Measurements from ENCODE around the gene CNTNAP2.

CNTNAP2 gene

DNA sequence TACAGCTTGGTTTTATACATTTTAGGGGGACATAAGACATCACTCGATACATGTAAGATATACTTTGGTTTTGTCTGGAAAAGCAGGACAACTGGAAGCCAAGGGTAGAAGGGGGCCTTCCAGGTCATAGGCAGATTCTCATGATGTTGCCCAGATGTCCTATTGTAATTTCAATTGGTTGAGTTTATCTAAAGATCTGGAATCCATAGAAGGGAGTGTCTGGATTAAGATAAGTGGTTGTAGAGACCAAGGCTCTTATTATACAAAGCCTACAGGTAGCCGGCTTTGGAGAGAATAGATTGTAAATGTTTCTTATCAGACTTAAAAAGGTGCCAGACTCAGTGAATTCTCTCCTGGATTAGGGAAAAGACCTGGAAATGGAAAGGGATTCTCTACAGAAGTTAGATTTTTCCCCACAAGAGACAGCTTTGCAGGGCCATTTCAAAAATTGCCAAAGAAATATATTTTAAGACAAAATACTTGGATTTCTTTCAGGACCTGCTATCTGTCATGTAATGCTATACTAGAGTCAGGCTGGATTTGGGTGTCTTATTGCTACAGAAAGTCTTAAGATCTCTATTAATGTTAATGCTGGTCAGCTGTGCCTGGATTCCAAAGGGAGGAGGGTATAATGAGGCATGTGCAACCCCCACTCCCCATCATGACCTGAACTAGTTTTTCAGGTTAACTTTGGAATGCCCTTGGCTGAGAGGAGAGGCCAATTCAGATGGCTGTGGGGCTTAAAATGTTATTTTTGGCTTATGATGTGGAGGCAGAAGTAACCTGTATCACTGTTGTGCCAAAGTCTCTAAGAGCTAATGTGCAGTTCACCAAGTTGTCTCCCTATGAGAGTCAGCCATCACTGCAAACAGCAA is 1962.8 kb downstream of the CNTNAP2 start:
- no peak for DNase-seq

DNA sequence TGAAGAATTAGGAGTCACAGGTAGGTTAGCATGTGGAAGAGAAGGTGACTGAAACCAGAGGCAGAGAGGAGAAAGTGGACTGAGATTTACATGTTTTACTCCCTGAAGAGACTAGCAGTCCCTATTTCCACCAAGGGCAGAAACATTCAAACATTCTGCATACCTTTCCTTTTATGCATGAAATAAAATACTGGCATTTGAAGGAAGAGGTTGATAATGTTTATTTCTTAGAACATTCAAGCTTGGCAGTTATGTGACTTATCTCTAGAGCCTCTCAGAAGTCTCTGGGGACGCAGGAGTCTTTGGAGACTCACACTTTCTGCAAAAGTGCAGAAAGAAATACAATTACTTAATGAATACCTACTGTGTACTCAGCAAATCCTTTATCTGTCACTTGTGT is 1966.8 kb downstream of the CNTNAP2 start:
- no peak for DNase-seq

DNA sequence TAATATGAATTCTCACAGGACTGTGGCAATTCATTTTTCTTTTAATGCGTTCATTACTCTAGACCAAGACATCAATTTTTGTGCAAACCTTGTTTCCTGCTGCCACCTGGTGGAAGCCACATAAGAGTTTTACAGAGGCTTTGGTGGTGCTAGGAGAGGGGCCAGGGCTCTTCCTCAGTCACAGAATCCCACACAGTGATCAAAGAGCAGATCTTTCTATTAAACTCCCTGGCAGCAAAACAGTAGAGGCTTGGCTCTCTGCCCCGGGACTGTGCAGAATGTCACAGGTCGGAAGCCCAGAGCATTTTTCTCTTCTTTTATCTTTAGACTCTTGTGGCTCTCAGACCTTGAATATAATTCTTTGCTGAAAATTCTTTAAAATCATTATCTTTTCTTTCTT is 1967.5 kb downstream of the CNTNAP2 start:
- no peak for DNase-seq

DNA sequence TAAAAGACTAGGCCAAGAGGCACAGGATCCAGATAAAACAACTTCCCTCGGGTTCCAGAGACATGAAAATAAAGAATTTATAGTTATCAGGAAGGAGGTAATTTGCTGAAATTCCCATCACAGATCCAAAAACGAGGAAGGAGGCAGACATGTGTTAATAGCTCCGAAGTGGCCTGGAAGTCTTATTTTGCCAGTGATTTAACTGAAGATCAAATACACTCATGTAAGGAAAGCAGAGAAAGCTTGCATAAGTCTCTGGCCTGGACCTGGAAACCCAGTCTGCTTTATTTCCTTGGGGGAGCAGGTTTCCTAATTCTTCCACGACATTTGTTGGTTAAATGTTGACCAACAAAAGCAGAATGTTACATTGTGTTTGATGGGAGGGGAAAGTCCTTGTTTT is 1975.3 kb downstream of the CNTNAP2 start:
- no peak for DNase-seq

DNA sequence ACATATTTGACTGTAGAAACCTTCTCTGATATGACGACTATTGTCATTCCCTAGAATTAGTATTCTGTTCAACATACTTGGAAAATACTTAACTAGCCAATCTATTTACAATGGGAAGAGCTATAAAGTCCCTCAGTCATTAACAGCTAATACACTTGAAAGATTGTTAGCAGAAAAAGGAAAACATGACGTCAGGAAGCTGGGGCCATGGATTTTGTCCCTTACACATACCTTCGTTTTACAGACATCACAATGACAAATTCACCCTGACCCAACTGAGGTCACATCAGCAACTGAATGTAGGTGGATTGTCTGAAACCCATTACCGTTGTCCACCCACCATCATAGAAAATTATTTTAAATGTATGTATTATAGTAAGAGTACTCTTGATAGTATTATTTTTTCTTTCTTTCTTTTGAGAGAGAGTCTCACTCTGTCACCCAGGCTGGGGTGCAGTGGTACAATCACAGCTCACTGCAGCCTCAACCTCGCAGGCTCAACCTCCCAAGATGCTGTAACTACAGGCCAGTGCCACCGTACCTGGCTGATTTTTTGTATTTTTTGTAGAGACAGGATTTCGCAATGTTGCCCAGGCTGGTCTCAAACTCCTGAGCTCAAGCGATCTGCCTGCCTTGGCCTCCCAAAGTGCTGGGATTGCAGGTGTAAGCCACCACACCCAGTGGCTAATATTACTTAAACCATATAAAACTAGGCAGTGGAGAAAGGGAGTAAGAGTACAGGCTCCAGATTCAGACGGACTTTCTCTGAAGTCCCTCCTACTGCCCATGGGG is 1977.0 kb downstream of the CNTNAP2 start:
- no peak for DNase-seq

DNA sequence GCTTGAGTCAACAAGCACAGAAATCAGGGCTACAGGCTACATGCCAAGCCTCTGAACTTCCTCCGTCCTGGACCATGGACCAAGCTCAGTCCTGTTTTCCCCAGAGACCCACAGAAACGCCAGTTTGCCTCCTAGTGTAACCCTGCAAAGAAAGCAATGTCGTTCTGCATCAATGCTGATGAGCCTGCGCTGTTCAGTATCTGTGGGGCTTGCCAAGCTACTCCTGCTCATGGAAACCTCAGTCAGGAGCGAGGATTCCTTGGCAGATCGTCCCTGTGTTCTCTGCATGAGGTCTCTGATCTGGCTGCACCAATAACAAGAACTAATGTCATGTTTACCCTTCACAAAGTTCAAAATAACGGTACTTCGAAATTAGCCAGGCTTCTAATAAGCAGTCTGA is 1978.5 kb downstream of the CNTNAP2 start:
- DNase-seq, result no peak

DNA sequence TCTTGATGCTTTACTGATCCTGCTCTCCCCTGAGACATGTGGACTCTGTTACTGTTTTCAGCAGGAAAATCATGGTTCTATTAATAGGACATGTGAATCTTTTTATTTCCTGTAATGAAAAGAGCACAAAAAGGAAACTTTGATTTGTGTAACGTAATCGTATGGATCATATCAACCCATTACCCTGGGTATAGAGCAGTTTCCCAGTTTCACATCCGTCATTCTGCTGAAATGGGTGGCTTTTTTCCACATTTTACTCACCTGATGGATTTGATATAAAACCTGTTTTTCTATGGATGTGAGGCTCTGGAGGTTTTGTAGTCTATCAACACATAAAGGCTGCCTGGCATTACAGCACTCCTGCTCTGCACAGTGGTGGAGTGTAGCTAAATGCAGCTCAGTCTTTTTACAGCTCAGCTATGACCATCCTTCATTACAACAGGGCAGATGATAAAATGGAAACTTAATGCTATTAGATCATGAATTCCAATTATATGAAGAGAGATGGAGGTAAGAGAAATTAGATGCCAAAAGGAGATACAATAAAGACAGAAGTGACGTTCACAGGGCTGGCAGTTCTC is 1987.6 kb downstream of the CNTNAP2 start:
- no peak for DNase-seq

DNA sequence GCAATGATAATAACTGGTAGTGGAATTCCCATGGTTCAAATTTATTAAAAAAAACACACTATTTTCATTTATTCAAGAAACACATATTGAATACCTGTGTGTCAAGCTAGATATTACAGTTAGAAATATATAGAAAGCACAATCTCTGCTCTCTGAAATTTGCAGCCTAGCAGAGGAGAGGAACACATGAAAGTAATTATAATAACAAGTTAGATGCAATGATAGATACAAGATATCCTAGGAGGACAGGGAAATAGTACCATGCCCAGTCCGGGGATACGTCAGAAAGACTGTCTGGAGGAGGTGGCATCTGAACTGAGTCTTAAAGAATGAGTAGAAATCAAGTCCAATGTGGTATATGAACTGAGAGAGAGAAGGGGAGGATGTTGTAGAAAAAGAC is 1988.3 kb downstream of the CNTNAP2 start:
- no peak for DNase-seq

DNA sequence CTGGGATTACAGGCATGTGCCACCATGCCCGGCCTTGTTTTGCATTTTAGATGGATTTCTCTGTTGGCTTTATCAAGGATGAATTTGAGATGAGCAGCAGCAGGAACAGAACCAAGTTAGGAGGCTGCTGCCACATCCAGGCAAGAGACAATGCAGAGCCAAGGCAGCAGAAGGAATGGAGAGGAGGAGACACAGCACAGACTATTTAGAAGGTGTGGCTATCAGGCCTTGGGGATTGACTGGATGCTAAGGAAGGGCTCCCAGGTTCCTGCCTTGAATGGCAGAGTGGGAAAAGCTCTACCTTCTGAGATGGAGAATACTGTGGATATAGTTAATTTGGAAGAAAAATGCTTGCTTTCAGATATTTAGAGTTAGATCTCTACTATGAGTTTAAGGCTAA is 1989.3 kb downstream of the CNTNAP2 start:
- no peak for DNase-seq

DNA sequence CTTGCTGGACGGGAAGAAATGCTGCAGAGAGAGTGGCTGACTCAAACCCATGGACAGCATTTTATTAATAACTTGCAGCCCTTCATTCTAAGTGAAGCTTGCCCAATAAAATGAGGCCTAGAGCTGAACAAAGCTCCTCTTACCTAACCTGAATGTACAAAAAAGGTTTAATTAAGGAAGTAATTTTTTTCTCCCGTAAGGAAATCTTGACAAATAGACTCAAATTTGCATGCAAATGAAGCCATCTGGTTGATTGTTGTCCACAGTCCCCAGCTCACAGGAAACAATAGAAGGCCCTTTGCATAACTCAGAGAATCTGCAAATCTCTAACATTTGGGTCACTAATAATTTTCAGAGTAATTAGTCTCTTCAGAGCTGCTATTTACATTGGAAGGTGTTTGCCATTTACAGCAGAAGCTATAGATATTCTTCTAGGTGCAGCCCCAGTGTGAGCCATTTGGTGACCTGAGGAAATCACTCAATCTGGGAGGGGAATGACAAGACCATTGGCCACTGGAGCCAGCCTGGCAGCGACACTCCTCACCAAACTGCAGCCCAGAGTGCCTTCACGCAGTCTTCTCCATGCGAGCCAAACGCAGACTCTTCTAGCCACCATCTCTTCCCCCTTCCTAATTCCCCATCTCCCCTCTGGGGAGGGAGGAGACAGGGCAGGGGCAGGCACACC is 1991.0 kb downstream of the CNTNAP2 start:
- DNase-seq, result no peak

DNA sequence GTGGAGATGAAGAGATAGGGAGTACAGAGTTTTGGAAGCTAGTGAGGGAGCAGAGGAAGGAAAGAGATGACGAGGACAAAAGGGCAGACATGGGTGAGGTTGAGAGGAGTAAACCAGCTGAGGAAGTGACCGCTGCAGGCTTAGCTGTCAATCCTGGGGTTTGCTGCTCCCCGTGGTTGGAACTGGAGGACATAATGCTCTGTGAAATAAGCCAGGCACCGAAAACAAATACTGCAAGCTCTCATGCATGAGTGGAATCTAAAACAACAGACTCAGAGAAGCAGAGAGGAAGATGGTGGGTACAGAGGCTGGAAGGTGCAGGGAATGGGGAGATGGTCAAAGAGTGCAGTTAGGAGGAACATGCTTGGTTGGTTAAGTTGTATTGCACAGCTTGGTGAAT is 1991.8 kb downstream of the CNTNAP2 start:
- DNase-seq, result no peak

DNA sequence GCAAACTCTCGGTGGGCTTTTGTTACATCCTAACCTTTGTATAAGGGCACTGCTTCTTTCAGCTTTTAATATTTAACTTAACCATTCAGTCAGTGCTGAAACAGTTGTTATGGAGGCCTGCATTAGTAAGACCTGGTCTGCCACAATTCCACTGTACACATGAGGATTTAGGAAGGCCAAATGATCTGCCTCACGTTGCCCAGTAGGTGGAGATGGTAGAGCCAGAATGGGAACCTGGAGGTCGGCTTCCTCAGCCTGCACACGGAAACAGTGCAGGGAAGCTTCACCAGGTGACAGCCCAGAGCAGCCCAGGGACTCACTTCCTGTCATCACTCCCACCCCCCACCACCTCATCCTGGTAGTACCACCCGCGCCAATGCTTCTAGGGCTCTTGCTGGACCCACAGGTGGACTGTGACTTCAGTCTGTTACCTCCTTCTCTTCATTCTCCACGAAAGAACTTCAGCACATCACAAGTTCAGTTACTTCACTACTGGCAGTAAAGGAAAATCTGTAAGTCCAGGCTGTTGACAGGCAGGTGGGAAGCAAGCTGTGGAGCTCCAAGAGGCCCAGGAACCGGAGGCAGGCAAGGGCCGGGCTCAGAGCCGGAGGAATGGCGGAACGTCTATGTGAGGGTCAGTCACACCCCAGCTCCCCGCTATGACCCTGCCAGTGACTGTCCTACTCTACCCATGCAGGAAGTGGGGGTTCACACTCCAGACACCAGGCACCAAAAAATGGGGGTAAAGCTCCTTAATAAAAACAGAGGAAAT is 1993.7 kb downstream of the CNTNAP2 start:
- DNase-seq, result no peak

DNA sequence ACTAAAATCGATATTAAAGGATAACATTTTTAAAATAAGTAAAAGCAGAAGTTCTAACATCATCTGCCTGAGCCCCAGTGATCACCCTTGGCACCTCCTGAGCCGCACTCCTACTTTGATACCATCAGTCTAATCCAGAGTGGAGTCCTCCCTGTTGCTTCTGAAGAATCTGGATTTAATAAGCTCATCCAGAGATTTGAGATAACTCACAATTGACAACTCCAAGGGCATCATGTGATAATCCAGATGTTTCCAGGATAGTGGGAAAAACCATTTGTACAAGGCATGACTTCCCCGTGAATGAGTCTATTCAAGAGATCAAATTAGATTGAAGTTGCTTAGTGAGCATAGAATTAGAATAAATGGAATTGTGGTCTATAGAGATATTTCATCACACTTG is 1998.2 kb downstream of the CNTNAP2 start:
- no peak for DNase-seq

DNA sequence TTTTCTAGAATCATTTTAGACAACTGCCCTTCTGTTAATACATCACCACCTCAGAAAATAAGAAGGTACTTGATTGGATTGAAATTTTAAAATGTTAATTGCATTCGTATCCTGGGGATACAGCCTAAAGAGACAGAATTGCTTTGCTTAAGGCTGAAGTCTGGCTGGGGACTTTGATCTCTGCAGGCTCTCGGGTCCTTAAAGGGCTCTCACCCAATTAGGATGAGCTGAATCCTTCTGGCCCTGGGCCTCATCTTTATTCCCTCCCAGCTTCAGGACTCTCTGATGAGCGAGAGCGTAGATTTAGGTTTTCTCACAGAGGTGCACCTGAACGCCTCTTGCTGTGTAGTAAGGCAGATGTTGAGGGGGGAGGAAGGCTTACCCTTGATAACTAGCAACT is 1998.7 kb downstream of the CNTNAP2 start:
- DNase-seq, result no peak

DNA sequence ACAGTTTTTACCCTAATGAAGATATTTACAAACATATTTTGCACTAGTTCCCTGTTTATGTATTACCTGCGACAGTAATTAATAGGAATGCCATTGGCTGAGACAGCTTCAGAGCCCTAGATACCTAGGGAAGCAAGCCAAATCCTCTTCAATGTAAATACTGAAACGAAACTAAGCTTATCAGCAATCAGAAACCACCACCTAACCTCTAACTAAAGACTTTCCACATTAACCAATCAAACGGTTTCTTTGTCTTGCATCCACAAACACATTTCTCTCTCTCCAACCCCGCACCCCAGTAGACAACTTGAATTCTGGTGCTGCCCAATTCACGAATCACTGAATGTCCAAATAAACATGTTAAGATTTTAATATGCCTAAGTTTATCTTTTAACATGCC is 1999.6 kb downstream of the CNTNAP2 start:
- DNase-seq, result no peak

DNA sequence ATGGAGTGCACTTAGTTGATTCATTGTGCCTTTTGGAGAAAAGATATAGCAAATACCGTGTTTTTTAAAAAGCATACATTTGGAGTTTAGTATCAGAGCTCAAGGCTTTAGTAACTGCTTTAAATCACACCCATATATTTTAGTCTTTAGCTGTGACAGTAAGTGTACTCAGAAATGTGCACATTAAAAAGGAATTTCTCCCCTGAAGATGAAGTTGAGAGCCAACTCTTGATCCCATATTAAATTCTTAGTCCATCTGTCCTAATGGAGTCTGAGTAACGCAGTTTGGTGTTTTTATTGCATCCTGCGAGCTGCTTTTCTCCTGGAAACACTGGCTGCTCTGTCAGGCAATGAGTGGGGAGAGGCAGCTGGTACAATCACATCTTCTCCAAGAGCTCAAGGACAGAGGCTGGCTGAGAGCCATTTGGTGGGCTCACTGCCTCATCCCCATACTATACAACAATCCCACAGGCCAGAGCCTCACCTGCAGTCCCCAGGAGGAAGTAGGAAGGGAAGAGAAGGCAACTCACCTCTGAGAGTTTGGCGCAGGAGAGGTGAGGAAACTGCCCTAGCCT is 2000.3 kb downstream of the CNTNAP2 start:
- no peak for DNase-seq

DNA sequence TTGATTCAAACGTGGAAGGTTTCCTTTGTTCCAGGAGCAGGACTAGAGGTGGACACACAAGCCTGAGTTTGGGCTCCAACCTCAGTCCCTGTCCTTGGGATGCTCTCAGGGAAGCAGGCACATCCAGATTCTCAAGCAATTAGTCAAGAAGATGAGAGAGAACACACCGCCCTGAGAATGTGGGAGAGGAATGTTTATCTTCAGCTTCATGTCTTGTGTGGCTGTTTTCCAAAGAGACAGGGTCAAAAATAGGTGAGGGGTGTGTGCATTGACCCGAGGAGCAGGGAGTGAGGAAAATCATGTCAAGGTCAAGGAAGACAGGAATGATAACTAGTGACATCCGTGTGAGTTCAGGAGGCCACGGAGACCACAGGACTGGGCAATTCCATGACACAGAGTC is 2001.8 kb downstream of the CNTNAP2 start:
- no peak for DNase-seq

DNA sequence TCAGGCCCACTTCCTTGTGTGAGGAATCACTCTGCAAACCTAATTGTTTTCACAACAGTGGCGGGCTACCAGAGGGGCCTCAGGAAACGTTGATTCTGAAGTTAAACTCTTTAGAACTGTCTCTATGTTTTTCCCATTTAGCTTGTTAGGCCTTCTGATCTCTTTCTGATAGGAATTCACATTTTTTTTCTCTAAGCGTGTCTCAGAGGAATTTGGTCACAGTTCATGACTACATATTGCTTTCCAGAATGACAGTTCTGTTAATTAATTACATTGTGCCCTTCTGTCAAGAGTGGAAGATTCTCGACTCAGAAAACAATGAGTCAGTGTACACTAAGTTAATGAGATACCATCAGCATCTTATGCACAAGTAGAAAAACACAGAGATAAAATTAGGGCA is 2004.8 kb downstream of the CNTNAP2 start:
- DNase-seq, result no peak

DNA sequence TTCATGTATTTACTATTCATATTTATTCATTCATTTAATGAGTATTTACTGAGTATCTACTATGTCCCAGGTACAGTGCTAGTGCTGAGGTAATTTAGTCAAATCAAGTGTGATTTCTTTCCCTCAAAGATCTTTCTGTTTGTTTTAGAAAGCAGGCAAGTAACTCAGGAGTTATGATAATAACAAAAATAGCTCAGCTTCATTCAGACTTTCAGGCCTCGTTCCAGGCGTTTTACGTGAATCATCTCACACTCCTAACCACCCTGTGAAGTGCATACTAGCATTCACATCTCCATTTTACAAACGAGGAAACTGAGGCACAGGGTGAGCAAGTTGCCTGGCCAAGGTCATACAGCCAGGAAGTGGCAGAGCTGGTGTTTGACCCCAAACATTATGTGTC is 2005.2 kb downstream of the CNTNAP2 start:
- DNase-seq, result no peak

DNA sequence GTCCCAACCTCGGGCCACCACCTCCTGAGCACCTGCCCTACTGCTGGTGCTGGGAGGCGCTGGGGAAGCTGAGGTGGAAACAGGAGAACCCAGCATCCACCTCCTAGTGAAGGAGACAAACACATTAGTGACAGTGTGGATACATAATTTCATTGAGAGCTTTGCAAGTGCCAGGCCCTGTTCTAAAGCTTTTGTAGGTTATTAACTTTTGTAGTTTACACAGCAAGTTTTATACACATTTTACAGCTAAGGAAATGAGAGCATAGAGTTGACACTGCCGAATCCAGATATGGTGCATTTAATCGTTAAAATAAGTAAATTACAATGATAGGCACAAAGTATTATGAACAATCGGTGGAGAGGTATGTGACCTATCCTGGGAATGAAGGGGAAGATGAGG is 2007.9 kb downstream of the CNTNAP2 start:
- no peak for DNase-seq

DNA sequence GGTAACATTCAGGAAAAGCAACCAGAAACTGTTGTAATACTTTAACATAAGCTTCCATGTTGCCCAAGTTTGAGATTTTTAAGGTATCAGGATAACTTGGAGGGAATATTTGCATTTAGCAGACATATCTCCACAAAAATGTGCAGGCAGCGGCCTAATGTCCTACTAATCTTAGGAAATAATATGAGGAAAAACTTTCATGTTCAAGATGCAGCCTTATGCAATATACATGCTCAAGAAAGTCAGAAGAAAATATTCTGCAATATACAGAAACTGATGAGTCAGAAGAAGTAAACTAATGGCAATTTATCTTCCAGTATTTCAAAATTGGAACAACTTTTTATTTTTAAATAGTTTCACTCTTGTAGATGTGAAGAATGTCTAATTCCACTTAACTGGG is 2010.8 kb downstream of the CNTNAP2 start:
- no peak for DNase-seq

DNA sequence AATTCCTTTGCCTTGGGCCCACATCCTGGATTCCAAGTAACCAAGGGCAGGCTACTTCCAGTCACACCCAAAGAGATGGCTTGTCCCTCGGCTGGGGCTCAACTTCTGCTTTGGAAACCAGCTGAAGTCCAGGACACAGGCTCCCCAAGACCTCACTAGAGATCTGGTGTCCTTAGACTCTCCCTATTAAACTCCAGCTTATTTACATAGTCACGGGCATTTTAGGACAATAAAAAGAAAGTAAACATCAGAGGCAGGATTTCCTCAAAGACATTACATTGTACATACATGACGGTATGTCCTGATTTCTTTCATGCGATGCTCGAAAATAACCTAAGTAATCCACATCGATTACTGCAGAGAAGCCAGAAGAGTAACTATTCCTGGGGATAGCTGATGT is 2012.4 kb downstream of the CNTNAP2 start:
- no peak for DNase-seq

Data from effector CD8-positive, alpha-beta T cell (primary cell).